Measurements from ENCODE around the gene IGFBP3. TPM values are rescaled to one million over a fixed set of nuclear protein-coding genes. Genes with fewer than 3 reads are reported as not detected.

IGFBP3 gene
- total RNA-seq, 1 donor from 2014 or later, result 12.1 TPM

- no peak overlapping the region for H3K4me3 ChIP-seq (ENCODE audit: low read depth, low read length)
- peaks cover 18% of the 10 kb centered on the region for H3K27me3 ChIP-seq (ENCODE audit: control insufficient read depth, insufficient read depth, low read length)
- peak; percentile 93 for TF ChIP-seq CTCF (IDR thresholded peaks at IDR 0.05; ENCODE audit: insufficient read depth, low read length, severe bottlenecking)
- DNase-seq (ENCODE audit: low read depth), result peak; percentile 42
- H3K36me3 ChIP-seq (ENCODE audit: control insufficient read depth, insufficient read depth, low read length), result no peaks in the 10 kb centered on the region
- FAIRE-seq, result no peak
Observed at GRCh38 chr7:45917658-45918057, 3.4 kb downstream of the IGFBP3 start.

GRCh38 chr7:45917064-45917463 lies 4.0 kb downstream of the IGFBP3 start:
- FAIRE-seq (no peak), DNase-seq (ENCODE audit: low read depth) (no peak)
- Histone ChIP-seq H3K36me3 (ENCODE audit: control insufficient read depth, insufficient read depth, low read length) (no peaks in the 10 kb centered on the region), H3K27me3 (ENCODE audit: control insufficient read depth, insufficient read depth, low read length) (peaks cover 18% of the 10 kb centered on the region), H3K4me3 (ENCODE audit: low read depth, low read length) (no peak overlapping the region)
- TF ChIP-seq CTCF (IDR thresholded peaks at IDR 0.05; ENCODE audit: insufficient read depth, low read length, severe bottlenecking), result no peak

GRCh38 chr7:45915606-45916005 lies 5.5 kb downstream of the IGFBP3 start:
- Histone ChIP-seq H3K27me3 (ENCODE audit: control insufficient read depth, insufficient read depth, low read length) (peaks cover 18% of the 10 kb centered on the region), H3K36me3 (ENCODE audit: control insufficient read depth, insufficient read depth, low read length) (no peaks in the 10 kb centered on the region), H3K4me3 (ENCODE audit: low read depth, low read length) (no peak overlapping the region)
- no peak for TF ChIP-seq CTCF (IDR thresholded peaks at IDR 0.05; ENCODE audit: insufficient read depth, low read length, severe bottlenecking)
- DNase-seq (ENCODE audit: low read depth), result no peak
- no peak for FAIRE-seq

- no peak overlapping the region for H3K4me3 ChIP-seq (ENCODE audit: low read depth, low read length)
- peaks cover 14% of the 10 kb centered on the region for H3K27me3 ChIP-seq (ENCODE audit: control insufficient read depth, insufficient read depth, low read length)
- no peak for TF ChIP-seq CTCF (IDR thresholded peaks at IDR 0.05; ENCODE audit: insufficient read depth, low read length, severe bottlenecking)
- H3K36me3 ChIP-seq (ENCODE audit: control insufficient read depth, insufficient read depth, low read length), result no peaks in the 10 kb centered on the region
- FAIRE-seq (no peak), DNase-seq (ENCODE audit: low read depth) (no peak)
Observed at GRCh38 chr7:45914911-45915310, 6.2 kb downstream of the IGFBP3 start.

- FAIRE-seq, result no peak
- Histone ChIP-seq H3K4me3 (ENCODE audit: low read depth, low read length) (no peak overlapping the region), H3K36me3 (ENCODE audit: control insufficient read depth, insufficient read depth, low read length) (no peaks in the 10 kb centered on the region), H3K27me3 (ENCODE audit: control insufficient read depth, insufficient read depth, low read length) (peaks cover 3% of the 10 kb centered on the region)
- DNase-seq (ENCODE audit: low read depth), result no peak
- TF ChIP-seq CTCF (IDR thresholded peaks at IDR 0.05; ENCODE audit: insufficient read depth, low read length, severe bottlenecking), result no peak
Observed at GRCh38 chr7:45912972-45913371, 8.1 kb downstream of the IGFBP3 start.

GRCh38 chr7:45911311-45911710 lies 9.8 kb downstream of the IGFBP3 start:
- no peak for FAIRE-seq
- Histone ChIP-seq H3K4me3 (ENCODE audit: low read depth, low read length) (no peak overlapping the region), H3K36me3 (ENCODE audit: control insufficient read depth, insufficient read depth, low read length) (no peaks in the 10 kb centered on the region), H3K27me3 (ENCODE audit: control insufficient read depth, insufficient read depth, low read length) (no peaks in the 10 kb centered on the region)
- TF ChIP-seq CTCF (IDR thresholded peaks at IDR 0.05; ENCODE audit: insufficient read depth, low read length, severe bottlenecking), result no peak
- DNase-seq (ENCODE audit: low read depth), result no peak
